CD4-positive, alpha-beta T cell treated with Interferon gamma for 1 hour (primary cell): ENCODE results near the gene TBC1D32.
"Not testable (repeated sequence)": the region's sequence is repeated elsewhere in the genome, so short reads cannot be mapped to it uniquely, and the experiment has no call there.

Source experiments
- DNase-seq: peaks from one replicate; pipeline ENCODE4 v3.0.0-alpha.2; 2020

Gene TBC1D32

DNA sequence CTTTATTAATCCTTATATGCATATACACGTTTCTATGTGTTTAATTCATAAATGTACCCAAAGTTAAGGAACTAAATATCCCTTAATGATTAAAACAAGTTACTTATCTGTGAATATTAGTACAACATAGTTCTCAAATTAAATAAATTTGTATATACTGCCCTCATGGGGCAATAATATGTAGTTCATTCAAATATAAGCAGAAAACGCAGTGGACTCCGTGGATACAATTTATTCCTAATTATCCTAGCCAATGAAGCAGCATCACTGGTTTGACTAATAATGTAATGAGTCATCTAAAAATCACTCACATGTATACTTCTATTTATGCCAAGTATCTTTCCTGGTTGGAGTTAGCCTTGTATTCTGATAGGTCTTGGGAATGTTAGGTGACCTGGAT is 111.6 kb downstream of the TBC1D32 start:
- no peak for DNase-seq

DNA sequence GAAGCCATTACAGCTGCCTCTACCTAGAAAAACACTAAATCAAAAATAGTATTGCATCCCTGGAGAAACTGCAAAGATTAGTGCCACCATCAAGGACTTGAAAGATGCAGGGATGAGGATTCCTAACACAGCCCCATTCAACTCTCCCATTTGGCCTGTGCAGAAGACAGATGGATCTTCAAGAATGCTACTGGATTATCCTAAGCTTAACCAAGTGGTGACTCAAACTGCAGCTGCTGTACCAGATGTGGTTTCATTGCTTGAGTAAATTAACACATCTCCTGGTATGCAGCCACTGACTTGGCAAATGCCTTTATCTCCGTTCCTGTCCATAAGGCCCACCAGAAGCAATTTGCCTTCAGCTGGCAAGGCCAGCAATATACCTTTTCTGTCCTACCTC is 117.4 kb downstream of the TBC1D32 start:
- no peak for DNase-seq

DNA sequence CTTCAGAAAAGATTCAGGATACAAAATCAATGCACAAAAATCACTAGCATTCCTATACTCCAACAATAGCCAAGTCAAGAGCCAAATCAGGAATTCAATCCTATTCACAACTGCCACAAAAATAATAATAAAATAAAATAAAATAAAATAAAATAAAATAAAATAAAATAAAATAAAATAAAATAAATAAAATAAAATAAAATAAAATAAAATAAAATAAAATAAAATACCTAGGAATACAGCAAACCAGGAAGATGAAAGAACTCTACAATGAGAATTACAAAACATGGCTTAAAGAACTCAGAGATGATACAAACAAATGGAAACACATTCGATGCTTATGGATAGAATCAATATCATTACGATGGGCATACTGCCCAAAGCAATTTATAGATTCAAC is 120.9 kb downstream of the TBC1D32 start:
- not testable (repeated sequence) for DNase-seq

DNA sequence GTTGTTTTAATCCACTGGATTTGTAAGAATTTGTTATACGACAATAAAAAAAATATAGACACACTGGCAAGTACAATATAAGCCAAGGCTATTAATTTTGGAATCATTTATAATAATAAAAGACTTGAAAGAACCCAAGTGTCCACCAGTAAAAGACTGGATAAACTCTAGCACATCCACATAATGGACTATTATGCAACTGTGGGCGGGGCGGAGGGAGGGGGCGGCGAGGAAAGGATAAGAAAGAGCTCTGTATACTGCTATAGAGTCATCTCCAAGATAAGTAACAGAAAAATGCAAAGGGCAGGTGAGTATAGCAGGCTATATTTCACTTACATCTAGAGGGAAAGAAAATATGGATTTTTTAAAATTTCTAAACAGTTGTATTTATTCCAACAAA is 123.3 kb downstream of the TBC1D32 start:
- DNase-seq, result no peak

DNA sequence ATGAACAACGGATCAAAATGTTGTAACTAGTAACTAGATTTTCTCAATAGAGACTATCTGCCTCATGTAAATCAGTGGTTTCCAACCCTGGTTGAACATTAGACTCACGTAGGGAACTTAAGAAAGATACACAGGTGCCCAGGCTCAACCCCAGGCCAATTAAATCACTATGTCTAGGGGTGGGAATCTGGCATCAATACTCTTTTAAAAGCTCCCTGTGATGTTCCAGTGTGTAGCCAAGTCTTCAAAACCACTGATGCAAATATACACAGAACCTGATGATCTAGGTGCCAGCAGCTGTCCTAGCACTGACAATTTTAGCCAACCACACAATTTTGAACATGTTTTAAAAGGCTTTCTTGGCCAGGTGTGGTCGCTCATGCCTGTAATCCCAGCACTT is 128.7 kb downstream of the TBC1D32 start:
- DNase-seq, result no peak

DNA sequence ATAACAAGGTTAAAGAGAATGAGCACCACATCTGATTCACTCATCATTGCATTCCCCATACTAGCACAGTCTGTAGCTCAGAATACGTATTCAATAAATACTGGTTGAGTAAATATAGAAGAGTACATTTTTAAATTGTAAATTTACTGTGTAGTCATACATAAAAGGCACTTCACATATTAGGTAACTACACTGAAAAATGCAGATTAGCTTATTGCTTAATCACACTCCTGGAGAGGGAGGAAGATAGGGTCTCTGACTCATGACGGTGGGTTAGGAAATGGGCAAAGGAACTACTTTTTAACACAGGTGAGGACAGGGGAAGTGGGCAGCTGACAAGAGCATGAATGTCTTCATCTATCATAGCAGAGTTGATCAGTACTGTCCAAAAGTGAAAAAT is 133.2 kb downstream of the TBC1D32 start:
- DNase-seq, result no peak

DNA sequence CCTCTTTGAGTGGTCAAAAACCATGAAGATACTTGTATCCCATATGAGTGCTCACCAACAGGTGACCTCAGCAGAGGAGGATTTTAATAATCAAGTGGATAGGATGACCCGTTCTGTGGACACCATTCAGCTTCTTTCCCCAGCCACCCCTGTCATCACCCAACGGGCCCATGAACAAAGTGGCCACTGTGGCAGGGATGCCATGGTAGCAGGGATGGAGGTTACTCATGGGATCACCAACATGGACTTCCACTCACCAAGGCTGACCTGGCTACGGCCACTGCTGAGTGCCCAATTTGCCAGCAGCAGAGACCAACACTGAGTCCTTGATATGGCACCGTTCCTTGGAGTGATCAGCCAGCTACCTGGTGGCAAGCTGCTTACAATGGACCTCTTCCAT is 138.2 kb downstream of the TBC1D32 start:
- not testable (repeated sequence) for DNase-seq

DNA sequence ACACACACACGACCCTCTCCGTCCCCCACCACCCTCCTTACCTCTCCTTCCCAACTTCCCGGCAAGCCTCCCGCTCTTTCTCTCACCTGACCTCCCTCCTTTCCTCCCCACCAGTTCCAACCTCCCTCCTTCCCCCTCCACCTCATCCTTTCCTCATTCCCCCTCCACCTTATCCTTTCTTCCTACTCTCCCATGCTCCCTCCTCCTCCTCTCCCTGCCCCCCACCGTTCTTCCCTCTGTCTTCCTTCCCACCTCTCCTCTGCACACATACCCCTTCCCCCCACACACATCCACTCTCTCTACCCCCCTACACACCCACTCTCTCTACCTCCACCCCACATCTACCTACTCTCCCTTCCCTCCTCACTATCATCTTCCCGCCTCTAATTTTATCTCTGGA is 144.2 kb downstream of the TBC1D32 start:
- DNase-seq, result no peak

DNA sequence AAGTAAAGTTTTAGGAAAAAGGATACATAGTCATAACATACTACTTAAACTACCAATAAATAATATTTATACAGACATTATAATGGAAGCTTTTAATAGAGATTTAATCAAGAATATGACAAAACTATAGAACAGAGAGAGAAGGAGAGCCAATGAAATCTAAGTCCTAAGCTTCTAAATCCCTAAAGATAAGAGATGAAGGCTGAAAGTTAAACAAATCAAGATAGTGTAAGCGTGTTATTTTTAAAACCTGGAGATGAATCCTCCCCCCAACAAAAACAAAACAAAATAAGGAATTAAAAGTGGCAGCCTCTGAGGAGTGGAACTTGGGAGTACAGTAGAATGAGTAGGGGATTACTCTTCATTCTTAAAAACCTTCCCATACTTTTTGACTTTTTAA is 145.9 kb downstream of the TBC1D32 start:
- no peak for DNase-seq

DNA sequence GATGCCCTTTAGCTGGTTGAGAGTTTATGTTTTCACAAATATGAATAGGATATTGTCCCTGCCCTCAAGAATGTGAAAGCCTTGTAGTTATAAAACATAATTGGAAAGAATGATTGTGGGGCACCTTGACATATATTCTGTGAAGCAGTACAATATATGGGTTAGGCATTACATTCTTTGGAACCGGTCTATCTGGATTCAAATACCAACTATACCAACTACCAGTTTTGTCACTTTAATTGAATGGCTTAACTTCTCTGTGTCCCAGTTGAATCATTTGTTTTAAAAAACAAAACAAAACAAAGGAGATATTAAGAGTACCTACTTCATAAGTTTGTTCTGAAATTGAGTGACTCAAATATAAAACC is 146.5 kb downstream of the TBC1D32 start:
- DNase-seq, result no peak

DNA sequence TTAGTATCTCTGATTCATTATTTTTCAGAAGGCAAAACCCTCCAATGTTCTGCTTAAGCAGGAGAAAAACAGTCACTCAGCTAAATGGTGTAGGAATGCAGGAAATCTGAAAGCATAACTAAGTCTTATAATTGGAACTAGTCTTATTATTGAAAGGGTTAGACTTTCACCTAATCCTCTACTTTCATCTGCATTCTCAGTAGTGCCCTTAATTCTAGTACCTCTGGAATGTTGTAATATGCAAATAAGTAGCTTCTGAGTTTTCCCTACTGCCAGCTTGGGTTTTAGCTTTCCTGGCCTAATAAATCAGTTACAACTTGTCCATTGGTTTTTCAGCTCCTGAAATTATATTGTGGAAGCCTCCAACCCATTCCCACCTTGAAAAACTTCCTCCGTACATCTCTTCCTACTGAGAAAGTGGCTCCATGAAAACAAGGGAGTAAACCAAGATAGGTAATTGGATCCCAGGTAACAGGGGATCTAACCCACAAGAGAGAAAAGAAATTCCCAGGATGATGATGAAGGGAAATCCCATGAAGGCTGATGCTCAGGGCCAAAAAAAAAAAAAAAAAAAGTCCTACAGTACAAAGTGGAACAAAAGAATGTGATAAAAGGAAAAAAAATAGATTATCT is 147.0 kb downstream of the TBC1D32 start:
- no peak for DNase-seq

DNA sequence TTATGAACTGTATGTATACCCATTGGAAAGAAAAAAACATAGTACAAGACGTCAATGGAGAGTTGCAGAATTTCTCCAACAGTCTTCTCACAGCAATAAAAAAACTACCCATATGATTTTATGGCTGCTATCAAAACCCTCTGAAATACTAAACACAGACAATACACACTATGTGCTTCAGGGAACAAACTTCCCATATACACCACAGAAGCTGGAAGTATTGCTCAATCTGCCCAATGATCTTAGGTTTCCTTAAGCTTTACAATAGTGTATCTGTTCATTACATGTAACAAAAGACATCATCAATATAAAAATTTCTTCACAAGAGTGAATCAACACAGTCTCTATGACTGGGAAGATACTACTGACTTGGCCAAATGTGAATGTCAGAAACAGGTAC is 150.5 kb downstream of the TBC1D32 start:
- DNase-seq, result no peak

DNA sequence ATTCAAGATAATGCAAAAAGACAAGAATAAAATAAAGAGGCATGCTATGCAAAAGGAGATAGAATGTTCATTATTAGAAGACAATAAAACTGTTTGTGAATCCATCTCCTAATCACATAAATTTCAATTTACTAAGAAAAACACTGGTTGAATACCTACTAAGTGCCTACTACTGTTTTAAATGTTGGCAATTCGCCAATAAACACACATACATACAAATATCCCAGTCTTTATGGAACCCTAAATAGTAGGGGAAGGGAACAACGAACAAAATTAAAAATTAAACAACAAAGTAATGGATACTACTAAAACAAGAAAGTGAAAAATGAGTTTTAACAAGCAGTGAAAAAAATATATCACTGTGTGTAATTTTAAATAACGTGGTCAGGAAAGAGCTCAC is 158.5 kb downstream of the TBC1D32 start:
- DNase-seq, result no peak

DNA sequence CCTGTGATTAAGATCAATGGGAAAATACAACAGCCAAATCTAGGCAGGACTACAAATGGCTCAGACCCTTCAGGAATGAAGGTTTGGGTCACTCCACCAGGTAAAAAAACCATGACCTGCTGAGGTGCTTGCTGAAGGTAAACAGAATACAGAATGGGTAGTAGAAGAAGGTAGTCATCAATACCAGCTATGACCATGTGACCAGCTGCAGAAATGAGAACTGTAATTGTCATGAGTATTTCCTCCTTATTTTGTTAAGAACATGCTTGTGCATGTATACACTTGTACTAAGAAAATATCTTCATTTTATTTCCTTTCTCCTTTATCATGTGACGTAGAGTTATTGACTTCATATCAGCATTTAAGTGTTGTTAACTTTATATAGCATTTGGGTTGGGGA is 161.8 kb downstream of the TBC1D32 start:
- not testable (repeated sequence) for DNase-seq

DNA sequence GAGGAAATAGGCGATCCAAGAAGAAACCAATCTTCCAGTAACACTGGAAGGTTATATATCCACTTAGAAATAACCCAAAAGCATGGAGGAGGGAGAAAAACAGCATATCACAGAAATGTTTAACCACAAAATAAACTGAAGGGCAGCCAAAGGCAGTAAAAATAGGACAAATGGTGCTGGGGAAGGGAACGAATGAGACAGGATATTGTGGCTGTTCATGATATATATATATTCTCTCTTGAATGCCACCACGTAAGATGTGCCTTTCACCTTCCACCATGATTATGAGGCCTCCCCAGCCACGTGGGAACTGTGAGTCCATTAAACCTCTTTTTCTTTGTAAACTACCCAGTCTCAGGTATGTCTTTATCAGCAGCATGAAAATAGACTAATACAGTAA is 162.4 kb downstream of the TBC1D32 start:
- no peak for DNase-seq

DNA sequence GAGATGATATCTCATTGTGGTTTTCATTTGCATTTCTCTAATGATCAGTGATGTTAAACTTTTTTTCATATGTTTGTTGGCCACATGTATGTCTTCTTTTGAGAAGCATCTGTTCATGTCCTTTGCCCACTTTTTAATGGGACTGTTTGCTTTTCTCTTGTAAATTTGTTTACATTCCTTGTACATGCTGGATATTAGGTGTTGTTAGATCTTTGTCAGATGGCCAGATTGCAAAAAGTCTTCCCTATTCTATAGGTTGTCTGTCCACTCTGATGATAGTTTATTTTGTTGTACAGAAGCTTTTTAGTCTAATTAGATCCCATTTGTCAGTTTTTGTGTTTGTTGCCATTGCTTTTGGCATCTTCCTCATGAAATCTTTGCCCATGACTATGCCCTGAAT is 172.4 kb downstream of the TBC1D32 start:
- no peak for DNase-seq

DNA sequence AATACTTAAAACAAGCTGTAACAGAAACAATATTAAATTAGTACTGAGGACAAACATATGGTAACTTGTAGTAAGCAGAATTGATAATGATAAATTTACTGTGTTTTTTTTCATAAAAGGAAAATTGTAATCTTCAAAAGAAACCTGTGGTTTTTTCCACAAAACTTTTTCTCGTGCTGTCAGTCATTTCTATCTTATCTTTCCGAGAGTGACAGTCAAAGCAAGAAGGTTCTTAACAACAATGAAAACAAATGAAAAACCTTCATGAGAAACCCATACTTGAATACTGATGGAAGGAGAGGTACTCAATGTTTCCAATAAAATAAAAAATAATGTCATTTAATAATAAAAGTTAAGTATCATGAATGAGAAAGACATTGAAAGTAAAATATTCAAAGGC is 174.0 kb downstream of the TBC1D32 start:
- no peak for DNase-seq

DNA sequence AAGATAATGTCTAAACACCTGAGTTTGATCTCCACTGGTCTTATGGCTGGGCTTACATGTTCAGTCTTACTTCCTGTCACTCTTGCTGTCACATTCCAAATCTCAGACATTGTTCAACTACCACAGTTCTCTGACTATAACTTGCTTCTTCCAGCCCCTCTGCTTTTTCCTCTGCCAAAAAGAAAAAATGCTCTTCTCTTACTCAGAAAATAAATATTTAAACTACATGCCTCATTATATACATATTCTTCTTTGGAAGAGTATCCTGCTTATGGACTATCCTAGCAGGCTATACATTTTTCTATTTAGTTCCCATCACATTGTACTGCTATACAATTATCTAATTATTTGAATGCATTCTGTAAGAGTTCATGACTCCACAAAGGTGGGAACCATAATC is 175.4 kb downstream of the TBC1D32 start:
- no peak for DNase-seq

DNA sequence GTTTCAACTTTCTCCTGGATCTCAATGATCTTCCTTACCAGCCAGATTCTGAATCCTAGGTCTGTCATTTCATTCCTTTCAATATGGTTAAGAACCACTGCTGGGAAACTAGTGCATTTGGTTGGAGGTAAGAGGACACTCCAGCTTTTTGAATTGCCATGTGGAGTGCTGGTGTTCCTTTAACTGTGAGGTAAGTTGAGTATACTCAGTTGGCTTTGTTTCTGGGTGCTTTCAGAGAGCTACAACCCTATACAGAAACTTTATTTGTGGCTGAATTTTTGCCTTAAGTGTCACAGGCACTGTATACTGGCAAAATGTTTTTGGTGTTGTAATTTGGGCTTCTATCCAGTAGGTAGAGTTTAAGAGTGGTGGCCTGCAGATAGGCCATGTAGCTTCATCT is 175.8 kb downstream of the TBC1D32 start:
- no peak for DNase-seq

DNA sequence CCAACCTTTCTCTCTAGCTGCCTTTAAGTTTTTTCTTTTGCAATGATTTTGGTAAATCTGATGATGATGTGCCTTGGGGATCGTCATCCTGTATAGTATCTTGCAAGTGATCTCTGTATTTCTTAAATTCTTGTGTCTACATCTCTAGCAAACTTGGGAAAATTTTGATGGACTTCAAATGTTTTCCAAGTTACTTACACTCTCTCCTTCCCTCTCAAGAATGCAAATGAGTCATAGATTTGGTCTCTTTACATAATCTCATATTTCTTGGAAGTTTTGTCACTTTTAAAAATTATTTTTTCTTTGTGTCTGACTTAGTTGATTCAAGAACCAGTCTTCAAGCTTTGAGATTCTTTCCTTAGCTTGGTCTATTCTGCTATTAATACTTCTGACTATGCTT is 176.4 kb downstream of the TBC1D32 start:
- no peak for DNase-seq

DNA sequence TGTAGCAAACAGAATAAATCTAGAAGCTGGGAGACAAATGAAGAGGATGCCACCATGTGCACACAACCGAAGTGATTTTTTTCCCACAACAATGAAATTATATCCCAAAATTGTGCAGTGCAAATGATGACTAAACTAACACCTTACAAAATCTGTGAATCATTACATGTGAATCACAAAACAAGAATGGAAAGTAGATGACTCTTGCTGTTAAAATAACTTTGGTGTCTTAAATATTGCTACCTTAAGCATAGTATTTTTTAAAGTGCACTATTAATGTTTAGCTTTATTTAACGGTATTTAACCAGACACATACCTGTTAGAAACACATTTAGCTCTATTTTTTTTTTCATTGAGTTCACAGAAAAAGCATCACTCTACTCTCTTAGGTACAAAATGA is 190.8 kb downstream of the TBC1D32 start:
- DNase-seq, result no peak

DNA sequence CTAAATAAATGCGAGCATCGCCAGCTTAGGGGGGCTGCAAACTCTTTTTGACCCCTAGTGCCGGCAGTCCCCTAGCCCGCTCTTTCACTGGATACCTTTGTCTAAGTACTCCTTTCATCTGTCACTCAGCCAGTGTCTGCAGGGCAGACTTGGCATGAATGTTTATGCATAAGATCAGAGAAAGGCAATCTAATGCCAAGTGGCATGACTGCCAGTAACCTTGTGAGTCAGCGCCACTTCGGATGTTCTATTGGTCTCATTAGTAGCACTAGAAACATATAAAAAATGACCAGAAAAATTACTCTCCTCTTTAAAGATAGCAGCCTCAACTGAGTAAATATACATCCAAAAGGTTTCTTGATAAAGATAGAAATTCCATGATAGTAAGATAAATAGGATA is 192.2 kb downstream of the TBC1D32 start:
- no peak for DNase-seq

DNA sequence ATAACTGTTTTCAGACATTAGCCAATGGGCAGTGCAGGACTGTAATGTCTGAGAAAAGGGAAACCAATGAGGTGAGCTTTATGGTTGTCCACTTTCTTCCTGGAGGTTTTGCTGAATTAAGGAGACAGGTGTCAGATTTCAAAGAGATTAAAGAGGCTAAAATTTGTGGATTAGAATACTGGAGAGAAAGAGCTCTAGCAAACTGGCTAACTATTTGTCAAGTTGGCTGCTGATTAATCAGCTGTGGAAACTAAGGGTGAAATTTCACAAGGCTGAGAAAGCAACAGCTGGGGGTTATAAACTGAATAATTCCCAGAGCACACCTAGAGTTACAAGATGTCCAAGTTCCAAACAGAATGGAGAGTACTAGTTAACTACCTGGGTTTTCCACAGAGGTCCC is 198.9 kb downstream of the TBC1D32 start:
- DNase-seq, result no peak

DNA sequence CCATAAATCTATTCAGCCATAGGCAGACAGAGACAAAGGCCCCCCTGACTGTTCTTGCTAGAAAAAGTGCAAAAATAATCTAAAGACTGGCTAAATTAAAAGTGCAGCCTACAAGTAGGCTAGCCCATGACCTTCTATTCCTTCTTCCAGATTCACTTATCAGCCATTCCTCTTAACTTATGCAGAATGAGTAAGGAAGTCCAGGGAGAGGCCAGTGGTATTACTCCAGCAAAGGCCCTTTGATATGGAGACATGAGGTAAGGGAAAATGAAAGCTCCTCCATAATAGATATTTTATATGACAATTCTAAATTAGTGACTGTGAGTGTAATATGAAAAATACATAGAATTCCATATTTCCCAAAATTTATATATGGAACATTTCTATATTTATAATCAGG is 199.4 kb downstream of the TBC1D32 start:
- DNase-seq, result no peak

DNA sequence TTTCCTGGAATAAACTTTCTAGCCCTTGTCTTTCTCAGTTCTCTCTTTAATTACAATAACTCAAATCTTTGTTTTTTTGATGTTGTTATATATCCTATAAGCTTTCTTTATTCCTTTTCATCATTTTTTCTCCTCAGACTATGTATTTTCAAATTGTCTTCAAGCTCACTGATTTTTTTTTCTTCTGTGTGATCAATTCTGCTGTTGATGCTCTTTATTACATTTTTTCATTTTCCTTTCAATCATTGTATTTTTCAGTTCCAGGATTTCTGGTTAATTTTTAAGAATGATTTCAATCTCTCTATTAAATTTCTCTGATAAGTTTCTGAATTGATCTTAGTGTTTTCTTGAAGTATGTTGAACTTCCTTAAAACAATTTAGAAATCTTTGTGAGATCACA is 209.7 kb downstream of the TBC1D32 start:
- DNase-seq, result no peak

DNA sequence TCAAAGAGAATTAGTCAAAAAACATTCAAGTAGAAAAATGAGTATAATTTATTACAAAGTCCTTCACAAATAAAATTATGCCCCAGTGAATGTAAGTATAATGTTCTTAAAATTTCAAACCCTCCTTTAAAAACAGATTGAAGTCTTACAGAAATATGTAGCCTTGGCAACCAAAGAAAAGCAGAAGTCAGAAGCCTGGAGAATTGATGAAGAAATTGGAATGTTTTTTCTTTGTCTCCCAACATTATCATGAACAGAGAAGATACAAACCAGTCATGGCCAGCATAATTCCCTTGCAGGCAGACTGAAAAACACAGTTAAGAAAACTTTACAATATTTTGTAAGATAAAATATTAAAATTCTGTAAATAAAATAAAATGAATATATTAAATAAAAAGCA is 221.9 kb downstream of the TBC1D32 start:
- no peak for DNase-seq
